Forelimb muscle (tissue), 1 donor: ENCODE measurements around the gene MCF2L. TPM values are rescaled to one million over a fixed set of nuclear protein-coding genes. Genes with fewer than 3 reads are reported as not detected.
"Not testable (repeated sequence)": the region's sequence is repeated elsewhere in the genome, so short reads cannot be mapped to it uniquely, and the experiment has no call there.

ENCODE experiments used
- DNase-seq: peaks from one replicate; pipeline ENCODE4 v3.0.0-alpha.2; 2013; ENCODE audit warnings: low read depth
- polyA plus RNA-seq: library from polyadenylated mRNA; unstranded; fragments of 120-200 nt; gene quantifications from one replicate; pipeline ENCODE4 v1.2.1, GENCODE V29; 2013; ENCODE audit not compliant: insufficient read length

The MCF2L gene
- polyA plus RNA-seq, 1 donor: 22.5 TPM

DNA sequence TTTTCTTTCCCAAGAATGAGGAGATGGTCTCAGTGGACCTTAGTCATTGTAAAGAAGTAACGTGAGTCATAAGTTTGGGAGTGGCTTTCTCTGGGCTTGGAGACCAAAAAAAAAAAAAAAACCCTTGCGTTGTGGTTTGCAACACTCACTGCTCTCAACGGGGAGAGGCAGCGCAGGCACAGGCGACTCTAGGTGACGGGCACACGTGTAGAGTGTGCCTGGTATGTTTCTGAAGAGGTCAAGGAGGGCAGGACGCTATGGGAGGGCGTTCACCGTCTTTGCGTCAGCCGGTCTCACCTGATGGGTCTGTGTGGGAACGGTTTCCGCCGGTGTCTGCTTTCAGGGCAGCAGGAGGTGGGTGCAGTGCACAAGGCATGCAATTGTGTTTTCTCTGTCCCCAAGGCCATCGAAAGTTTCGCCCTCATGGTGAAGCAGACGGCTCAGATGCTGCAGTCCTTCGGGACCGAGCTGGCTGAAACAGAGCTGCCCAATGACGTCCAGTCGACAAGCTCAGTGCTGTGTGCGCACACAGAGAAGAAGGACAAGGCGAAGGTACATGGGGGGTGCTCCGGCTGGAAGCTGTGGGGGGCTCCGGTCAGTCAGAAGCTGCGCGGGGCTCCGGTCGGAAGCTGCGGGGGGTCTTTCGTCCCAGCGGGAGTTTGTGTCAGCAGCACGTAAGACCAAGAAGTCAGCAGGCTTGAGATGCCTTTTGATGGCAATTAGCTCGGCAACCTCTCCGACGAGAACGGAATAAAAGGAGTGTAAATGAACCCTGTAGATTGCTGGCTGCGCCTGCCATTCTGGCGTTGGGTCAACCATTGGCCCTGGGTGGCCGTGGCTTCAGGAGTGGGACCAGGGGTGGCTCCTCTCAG is 95.8 kb downstream of the MCF2L start:
- DNase-seq: peak; percentile 85

DNA sequence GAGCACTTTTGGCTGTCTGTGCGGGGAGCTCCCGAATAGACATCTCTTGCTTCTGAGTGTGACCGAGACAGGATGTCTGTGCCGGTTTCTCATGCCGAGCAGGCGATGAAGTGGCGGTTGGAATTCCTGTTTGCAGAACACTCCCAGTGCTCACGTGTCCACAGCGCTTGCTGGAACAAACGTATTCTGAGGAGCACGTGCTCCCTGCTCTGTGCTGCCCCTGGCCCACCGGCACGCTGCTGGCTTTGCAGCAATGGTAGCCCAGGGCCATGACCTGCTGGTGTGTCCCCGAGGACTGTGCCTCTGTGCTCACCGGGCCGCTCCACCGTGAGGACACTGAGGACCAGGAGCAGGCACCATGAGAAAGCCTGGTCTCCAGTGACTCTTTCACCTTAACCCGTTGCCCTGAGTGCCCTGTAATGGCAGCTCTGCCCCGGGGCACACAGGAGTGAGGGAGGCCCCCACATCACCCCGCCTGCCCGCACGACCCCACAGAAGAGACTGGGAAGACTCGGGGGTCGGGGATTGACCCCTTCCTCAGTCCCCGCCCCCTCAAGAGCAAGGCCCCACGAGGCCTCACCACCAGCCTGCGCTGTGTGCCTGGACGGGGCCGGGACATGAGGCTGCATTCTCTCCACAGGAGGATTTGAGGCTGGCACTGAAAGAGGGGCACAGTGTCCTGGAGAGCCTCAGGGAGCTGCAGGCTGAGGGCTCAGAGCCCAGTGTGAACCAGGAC is 96.6 kb downstream of the MCF2L start:
- DNase-seq: no peak

DNA sequence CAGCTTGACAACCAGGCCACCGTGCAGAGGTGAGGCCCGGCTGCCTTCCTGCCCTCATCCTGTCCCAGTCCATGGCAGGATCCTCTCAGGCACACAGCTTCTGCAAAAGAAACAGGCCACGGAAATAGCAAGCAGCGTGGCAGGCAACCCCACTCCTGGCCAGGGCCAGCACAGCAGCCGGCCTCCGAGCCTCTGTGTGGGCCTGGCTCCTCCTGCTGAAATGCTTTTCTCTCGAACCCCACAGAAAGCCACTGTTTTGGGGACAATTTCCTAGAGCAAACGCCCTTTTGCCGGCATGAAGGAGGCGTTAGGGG is 97.1 kb downstream of the MCF2L start:
- no peak for DNase-seq

DNA sequence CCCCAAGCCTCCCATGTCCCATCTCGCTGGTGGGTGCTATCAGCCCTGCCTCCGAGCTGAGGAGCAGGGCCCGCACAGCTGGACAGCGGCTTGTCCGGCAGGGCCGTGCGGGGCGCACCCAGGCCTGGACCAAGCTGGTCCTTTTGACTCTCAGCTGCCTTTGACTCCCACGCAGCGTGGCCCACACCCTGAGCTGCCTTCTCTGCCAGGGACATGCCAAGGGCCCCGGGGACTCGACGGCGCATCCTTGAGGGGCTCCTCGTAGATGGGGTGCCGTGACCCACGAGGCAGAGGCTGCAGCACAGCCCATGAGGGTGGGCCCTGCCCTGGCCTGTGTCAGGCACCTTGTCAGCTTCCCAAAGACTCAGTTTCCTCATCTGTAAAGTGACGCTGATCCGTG is 97.7 kb downstream of the MCF2L start:
- no peak for DNase-seq

DNA sequence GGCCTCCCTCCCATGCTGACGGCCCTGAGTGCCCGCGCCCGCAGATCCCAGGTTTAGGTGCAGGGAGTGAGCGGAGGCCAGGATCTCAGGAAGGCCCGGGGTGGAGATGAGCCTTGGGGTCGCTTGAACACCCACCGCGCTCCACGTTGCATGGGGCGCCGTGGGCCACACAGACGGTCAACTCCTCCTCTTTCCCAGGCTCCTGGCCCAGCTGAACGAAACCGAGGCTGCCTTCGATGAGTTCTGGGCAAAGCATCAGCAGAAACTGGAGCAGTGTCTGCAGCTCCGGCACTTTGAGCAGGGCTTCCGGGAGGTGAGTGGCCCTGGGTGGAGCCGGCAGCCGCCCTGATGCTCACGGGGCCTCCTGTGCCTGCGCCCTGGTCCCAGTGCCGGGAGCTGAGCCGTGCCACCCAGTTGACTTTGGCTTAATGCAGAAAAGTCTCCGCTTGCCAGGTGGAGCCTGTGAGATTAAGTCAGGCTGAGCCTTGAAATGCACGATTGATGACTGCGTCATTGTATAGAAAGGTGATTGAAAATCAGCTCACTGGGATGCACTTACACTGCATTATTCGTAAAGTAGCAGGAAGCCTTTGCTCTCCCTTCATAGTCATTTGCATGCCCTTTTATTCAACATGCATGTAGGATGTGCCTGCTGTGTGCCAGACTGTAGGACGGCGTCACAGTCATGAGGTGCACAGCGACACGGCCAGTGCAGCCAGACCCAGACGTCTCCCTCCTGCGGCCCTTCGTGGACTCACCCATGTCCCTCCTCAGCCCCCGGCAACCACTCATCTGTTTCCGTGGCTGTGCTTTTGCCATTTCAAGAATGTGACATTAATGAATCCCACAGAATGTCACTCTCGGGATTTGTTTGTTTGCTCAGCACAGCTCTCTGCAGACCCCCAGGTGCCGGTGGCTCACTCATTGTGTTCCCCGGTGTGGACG is 101.1 kb downstream of the MCF2L start:
- DNase-seq: no peak

DNA sequence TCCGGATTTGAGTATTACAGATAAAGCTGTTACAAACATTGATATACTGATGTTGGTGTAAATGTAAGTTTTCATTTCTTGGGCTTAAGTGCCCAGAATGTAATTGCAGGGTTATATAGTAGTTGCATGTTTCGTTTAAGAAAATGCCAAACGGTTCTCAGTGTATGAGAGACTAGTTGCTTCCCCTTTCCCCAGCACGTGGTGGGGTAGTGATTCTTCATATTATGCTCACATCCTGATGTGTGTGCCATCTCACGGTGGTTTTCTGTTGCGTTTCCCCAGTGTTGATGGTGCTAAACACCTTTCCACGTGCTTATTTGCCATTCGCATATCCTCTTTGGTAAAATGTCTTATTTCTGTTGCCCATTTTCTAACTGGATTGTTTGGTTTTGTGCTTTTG is 101.8 kb downstream of the MCF2L start:
- DNase-seq: no peak

DNA sequence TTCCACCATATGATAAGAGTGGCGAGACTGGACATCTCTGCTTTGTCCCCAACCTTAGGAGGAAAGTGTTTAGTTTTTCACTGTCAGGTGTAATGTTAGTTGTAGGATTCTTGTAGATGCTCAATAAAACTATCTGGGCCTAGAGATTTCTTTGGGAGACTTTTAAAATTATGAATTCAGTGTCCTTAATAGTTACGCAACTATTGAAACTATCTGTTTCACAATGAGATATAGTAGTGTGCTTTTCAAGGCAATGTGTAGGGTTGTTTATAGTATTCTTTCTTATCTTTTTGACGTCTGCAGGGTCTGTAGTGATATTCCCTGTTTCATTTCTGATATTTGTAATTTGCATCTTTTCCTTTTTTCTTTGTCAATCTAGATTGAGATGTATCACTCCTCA is 103.4 kb downstream of the MCF2L start:
- no peak for DNase-seq

DNA sequence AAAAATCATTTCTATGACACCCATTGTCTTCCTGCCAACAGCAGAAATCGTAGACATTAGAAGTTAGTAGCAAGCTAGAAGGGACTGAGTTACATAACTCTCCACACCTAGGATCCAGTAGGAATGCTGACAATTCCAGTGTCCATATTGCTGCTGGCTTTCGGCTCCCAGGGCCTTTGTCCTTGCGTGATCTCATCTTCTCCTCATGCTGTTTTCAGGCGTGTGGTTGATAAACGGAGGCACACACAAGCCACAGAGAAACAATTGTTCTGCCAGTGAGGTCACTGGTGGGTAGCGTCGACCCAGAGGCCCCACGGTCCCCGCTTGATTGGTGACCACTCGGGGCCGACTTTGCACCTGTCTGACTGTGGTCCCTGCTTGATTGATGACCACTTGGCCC is 104.9 kb downstream of the MCF2L start:
- no peak for DNase-seq

DNA sequence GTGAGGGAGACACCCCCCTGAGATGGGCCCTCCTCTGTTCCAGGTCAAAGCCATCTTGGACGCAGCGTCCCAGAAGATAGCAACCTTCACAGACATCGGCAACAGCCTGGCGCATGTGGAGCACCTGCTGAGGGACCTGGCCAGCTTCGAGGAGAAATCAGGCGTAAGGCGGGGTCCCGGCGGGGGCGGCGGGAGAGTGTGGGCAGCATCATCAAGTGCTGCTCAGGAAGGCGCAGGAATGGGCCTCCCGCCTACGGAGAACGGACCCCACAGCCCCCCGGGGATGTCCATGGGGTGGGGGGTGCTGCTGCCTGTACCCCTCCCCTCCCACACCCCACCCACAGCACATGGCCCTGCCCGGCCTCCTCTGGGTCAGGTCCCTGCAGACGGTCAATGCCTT is 105.4 kb downstream of the MCF2L start:
- DNase-seq: no peak

DNA sequence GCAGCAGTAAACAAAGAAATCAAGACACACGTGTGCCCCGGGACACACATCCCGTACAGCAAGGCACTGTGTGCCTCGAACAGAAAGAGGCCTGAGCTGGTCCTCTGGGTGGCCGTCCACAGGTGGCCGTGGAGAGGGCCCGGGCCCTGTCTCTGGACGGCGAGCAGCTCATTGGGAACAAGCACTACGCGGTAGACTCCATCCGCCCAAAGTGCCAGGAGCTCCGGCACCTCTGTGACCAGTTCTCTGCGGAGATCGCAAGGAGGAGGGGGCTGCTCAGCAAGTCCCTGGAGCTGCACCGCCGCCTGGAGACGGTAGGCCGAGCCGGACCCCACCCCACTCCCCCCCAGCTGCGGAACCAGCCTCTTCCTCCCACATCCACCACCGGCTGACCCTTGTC is 105.9 kb downstream of the MCF2L start:
- DNase-seq: no peak

DNA sequence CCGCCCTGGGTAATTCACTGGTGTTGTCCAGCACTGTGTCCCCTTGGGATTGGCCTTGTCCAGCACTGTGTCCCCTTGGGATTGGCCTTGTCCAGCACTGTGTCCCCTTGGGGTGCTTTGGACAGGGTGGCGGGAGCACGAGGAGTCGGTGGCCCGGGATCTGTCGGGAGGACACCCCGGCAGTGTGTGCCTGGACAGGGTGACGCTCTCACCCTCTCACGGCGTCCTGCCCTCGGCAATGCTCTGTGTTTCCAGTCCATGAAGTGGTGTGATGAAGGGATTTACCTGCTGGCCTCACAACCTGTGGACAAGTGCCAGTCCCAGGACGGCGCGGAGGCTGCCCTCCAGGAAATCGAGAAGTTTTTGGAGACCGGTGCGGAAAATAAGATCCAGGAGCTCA is 106.7 kb downstream of the MCF2L start:
- no peak for DNase-seq

DNA sequence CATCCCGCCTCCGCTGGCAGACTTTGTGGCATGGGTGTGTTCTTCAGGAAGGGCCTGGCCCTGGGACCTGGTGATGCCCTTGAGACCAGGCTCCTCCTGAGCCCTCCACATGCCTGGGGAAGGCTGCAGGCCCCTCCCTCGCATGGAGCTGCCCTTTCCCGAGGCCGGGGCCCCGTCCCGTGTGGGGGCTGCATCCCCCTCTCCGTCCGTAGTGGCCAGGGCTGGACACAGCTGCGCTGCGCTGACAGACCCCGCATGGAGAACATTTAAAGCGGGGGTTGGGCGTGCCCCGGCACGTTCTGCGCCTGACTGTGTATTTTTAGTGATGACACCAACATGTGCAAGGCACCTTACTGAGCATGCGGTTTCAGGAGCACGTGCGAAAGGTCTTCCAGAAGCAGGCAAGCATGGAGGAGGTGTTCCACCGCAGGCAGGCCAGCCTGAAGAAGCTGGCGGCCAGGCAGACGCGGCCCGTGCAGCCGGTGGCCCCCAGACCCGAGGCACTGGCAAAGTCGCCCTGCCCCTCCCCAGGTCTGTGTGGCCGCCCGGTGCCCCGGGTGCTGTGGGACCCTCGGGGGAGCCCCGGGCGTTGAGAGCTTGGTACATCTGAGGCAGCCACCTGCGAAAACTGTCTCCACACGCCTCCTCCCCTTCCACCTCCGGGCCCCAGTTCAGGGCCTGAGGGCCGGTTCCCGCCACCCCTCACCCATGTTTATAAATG is 107.8 kb downstream of the MCF2L start:
- DNase-seq: no peak

DNA sequence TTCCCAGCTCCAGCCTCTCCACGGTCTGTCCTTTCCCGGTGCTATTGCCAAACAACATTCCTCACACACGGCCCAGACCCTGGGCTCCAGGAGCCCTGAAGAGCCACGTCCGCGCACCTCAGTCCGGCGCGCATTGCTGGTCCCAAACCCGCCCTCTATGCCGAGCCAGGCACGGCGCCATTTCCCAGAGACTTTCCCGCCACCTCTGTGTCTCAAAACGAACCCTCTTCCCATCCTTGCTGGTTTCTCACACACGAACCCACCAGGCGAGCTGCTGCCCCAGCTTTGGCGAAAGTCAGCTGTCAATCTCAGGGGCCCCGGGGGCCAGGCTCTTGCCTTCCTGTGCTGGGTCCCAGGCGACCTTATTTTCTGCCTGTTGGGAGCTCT is 108.5 kb downstream of the MCF2L start:
- DNase-seq: no peak

DNA sequence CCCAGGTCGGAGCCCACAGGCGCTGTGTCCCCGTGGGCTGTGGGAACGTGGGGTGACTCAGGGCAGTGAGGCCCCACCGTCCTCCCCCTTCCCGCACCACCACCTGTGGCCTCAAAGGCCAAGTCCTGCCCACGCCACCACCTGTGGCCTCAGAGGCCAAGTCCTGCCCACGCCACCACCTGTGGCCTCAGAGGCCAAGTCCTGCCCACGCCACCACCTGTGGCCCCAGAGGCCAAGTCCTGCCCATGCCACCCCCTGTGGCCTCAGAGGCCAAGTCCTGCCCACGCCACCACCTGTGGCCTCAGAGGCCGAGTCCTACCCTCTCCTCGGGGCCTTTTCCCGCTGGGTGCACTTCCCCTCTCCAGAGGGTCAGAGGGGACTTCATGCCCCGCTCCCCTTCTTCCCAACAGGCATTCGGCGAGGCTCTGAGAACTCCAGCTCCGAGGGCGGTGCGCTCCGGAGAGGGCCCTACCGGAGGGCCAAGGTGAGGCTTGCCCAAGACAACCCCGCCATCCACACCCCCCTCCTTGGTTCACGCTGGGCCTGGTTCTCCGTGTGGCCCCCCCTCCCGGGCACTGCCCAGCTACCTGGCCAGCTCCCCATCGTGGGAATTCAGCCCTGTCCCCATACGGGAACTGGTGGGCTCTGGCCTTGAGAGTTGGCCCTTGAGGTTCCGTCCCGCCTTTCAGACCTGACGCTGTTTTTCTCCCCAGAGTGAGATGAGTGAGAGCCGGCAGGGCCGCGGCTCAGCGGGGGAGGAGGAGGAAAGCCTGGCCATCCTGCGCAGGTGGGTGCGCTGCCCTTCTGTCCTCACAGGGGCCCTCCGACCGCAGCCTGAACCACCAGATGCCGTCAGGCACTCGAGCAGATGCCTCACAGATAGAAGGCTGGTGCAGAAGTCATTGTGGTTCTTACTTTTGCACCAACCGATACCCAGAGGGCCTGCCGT is 109.2 kb downstream of the MCF2L start:
- DNase-seq: no peak

DNA sequence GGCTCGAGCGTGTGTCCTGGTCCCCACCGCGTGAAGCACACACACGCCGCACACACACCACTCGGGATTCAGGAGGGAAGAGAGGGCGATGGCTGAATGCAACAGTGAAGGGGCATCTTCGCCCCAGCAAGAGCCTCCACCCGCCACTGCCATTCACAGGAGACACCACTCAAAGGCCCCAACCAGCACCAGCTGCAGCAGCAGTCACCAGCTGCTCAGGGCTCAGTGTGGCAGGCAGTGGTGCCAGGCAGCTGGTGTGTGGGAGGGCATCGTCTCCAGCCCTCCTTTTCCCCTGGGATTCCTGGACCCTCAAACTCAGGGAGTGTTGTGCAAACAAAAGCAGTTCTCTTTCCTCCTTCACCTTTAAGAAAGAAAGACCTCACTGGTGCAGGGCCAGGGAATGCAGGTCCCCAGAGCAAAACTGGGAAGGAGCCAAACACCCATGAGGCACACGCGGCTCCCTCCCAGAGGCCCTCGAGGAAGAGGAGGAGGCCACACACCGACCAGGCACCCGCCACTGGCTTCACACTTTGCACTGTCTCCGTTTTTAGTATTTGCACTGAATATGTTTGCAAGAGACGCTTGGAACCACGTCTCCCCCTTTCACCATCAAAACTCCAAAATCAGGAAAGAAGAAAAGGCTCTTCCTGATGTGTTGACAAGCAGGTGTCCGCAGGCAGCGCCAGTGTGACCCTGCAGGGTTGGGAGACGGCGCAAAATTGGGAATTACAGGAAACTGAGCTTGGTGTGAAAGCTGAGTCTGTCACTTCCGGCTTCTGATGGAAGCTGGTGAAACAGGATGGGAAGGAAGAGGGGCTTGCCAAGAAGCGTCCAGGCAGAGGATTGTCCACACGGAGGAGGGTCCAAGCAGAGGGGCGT is 110.1 kb downstream of the MCF2L start:
- no peak for DNase-seq

DNA sequence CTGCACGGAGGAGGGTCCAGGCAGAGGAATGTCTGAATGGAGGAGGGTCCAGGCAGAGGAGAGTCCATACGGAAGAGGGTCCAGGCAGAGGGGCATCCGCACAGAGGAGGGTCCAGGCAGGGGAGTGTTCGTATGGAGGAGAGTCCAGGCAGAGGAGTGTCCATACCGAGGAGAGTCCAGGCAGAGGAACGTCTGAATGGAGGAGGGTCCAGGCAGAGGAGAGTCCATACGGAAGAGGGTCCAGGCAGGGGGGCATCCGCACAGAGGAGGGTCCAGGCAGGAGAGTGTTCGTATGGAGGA is 110.7 kb downstream of the MCF2L start:
- DNase-seq: not testable (repeated sequence)

DNA sequence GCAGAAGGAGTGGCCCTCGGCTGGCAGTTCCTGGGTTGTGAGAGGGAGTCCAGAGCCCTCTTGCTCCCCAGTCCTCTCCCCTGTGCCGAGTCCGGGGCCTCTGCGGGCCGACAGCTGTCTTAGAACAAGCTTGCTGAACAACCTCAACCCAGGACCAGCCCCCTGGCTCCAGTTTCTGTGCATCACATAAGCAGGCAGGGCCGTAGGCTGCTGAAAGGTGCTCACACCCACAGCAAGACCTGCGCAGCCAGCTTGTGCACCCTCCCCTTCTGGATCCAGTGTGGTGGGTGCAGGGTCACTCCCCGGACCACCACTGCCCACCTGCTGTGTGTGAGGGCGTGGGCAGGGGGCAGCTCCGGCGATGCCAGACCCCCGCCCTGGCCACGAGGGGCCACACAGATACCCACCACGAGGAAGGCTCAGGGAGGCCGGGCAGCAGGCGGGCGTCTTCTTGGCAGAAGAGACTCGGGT is 111.4 kb downstream of the MCF2L start:
- DNase-seq: no peak

DNA sequence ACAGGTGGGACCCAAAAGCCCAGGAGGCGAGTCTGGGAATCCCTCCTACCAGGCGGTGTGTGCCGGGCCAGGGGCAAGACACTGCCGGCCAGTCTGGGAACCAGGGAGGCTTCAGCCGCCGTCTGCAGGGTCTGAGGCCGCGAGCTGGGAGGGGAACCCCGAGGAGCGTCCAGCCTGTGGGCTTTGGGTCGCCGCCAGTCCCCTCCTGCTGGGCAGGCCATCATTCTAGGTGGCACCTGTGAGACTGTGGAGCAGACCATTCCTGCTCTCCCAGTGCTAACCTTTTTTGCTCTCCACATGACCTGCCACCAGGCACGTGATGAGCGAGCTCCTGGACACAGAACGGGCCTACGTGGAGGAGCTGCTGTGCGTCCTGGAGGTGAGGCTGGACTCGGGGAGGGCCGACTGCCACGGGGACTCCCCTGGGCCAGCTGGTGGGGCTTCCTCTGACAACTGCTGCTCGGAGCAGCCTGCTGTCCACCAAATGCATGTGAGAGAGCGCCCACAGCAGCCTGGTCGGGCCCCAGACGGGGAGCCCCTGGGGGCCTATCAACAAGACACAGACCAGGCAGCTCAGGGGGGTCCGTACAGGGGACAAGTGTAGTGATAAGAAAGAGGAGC is 112.0 kb downstream of the MCF2L start:
- no peak for DNase-seq
